ENCODE measurements around the gene SLC10A4. TPM values are rescaled to one million over a fixed set of nuclear protein-coding genes. Genes with fewer than 3 reads are reported as not detected.

Gene SLC10A4
- polyA plus RNA-seq, 10 donors = 0.26 to 1.3 (median 0.67) TPM

DNA sequence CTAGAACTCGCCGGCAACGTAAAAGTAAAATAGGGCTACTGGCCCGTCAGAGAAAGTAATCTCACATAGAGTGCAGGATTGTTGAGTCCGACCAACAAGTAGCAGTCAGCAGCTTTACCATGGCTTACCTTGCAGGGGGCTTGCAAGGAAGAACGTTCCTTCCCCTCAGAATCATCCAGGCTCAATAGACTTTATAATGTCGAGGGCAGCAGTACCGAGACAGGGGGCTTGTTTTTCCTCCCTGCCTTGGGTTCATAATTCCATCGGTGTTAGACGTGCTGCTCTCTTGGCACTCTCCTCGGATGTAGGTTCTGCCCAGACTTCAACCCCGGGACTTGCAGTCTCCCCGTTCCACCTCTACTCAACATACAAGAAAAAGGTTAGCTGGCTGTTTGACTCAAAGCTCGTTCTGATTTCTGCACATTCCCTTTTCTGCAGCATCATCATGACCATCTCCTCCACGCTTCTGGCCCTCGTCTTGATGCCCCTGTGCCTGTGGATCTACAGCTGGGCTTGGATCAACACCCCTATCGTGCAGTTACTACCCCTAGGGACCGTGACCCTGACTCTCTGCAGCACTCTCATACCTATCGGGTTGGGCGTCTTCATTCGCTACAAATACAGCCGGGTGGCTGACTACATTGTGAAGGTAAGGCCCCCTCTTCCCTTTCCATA, 1.5 kb downstream of the SLC10A4 start:
- DNase-seq = no peak

DNA sequence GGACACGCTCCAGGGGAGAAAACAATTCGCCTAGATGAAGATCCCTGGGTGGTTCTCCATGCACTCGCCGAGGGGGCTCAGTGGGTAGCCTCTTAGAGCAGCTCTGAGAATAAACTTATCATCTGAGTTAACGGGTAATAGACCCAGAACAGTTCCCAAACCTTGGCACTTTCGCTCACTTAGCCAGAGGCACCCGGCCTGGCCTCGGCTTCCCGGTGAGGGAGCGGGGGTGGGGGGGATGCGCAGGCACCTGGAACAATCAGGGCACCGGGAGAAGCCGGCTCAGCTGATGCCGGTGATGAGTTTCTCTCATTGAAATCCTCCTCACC, 6.5 kb downstream of the SLC10A4 start:
- no peak for DNase-seq

DNA sequence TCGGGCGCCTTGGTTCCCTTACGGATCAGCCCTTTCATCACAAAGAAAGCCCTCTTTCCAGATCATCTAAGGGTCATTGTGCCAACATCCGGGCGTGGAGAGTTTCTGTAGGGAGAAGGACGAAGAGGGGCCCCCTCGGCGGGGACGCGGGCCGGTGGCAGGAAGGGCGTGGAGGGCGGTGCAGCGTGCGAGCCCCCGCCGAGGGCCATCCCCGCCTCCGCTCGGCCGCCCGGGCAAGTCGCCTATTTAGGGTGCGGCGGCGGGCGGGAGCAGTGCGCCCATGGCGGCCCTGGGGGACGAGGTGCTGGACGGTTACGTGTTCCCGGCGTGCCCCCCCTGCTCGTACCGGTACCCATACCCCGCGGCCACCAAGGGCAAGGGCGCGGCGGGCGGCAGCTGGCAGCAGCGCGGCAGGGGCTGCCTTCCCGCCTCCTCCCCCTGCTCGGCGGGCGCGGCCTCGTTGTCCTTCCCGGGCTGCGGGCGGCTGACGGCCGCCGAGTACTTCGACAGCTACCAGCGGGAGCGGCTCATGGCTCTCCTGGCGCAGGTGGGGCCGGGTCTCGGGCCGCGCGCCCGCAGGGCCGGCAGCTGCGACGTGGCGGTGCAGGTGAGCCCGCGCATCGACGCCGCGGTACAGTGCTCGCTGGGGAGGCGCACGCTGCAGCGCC, 7.0 kb downstream of the SLC10A4 start, which contains the start of gene ZAR1:
Gene ZAR1, plus strand, starts transcription at position 241 of the 668 bp plus-strand sequence. Its CDS starts 40 bp downstream, at position 281.
- peak in 1 of 3 donors; percentile 35 for DNase-seq

DNA sequence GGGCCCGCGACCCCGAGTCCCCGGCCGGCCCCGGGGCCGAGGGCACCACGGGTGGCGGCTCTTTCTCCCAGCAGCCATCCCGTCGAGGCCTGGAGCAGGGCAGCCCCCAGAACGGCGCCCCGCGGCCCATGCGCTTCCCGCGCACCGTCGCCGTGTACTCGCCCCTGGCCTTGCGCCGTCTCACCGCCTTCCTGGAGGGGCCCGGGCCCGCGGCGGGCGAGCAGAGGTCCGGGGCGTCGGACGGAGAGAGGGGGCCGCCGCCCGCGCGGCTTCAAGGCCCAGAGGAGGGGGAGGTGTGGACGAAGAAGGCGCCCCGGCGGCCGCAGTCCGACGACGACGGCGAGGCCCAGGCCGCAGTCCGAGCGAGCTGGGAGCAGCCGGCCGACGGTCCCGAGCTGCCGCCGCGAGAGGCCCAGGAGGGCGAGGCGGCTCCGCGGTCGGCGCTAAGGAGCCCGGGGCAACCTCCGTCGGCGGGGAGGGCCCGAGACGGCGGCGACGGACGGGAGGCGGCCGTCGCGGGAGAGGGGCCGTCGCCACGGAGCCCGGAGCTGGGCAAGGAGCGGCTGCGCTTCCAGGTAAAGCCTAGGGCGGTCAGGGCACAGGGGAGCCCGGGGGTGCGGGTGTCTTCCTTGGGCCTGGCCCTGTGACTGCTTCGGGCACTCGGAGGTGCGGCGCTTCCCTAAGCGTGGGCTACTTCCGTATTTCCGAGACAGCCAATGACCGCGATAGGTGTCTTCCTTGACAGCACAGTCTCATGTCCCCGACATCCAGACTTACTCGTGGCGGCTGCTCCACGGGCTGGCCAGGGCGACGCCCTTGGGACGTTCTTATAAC, 7.8 kb downstream of the SLC10A4 start:
- peak in 1 of 3 donors; percentile 29 for DNase-seq

DNA sequence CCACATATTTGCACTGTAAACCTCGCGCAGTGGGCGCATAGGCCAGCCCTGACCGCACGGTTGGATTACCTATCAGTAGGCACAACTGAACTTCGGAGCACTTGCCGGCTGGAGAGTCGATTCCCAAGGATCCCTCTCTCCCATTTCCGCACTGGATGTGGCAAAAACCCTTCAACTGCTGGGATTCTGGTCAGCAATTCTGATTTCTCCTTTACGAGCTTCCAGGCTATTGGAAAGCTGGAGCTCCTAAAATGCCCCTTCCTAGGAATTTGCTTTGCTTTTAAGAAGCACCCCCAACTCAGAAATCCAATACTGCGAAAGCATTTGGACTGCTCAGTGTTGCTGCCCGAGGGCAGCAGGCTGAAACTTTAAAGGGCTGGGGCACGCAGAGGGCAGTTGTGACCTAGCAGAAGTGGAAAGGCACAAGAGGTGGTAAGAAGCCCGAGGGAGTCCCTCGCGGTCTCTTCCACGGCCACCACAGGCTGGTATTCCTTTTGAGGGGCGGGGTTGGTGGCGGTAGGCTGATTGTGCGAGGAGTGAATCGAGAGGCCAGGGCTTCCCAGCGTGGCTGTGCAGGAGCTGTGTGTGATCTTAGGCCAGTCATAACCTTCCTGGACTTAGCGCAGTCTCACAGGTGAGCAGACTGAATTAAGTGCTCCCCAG, 8.5 kb downstream of the SLC10A4 start:
- no peak for DNase-seq

DNA sequence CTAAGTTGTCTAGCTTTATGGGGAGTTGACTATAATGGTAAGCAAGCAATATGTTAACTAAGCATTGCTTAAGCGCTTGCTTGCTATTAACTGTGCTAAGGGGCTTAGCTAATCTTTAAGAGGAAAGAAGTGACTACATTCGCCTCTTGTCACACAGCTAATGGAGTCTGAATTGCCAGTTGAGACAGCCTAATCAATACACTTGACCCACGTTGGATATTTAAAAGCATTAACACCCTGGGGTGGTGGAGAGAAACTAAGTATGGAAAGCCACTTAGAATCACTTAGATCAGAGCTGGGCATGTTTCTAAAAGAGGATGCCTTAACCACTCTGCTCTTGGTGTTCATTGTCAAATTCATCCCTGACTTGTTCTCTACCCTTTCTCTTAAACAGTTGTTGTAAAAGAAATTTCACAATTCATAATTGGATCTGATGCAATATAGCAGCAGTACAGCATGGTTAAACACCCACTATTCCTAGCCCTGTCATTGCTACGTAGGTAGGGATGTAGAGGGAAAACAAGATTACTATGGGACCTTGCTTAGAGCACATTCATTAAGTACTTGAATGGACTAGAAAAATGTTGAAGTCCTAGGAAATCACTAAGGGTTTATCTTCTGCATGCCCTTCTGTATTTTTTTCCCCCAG, 10.4 kb downstream of the SLC10A4 start:
- DNase-seq = no peak

DNA sequence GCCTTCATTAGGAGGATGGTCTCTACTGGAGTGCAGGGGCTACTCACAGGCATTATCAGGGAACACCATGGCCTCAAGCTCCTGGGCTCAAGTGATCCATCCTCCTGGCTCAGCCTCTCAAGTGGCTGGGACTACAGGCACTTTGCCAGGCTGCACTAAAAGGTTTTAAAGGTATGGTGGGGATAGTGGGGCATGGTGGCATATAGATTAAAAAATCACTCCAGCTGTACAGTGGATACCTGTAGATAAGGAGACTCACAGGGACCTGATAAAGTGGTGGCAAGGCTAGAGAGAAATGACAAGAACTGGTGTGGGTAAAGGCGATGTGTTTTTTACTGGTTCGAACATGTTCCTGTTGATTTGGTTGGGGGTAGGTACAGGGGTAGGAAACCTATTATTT, 12.8 kb downstream of the SLC10A4 start:
- DNase-seq = no peak

DNA sequence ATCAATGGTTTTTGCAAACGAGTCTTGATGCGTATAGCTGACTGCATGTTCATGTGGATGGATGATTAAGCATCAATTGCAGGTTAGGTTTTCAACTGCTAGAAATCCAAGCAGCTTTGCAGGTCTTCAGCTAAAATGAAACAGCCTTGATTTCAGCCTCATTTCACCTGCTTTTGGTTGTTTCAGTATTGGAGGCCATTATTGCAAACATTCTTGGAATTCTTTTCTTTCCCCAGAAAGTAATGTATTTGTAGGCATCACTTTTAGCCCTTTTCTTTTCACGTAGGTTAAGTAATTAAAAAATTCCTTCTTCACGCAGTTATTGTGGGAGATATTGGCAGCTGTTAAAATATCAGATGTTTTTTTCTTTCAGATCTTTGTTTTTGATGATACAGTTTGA, 15.8 kb downstream of the SLC10A4 start:
- DNase-seq = no peak

DNA sequence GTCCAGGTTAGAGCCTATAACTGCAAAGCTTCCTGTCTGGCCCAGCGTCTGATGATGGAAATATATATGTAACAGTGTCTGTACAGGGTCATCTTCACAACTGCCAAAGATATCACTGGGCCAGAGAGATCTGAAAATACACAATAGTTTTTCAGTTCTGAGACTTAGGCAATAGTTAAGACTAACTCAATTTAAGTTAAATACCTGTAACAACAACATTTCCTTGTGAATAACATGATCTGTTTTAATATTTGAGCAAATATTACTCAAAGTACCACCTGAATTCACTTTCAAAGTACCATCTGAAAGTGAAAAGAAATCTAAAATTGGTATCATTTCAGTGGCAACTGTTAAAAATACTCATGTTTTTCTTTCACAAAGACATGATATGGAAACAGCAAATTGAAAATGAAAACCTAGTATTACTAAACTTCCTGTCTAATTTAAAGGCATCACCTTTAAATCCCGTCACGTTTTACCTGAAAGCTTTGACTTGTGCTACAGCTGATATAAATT, 16.5 kb downstream of the SLC10A4 start:
- DNase-seq = no peak

DNA sequence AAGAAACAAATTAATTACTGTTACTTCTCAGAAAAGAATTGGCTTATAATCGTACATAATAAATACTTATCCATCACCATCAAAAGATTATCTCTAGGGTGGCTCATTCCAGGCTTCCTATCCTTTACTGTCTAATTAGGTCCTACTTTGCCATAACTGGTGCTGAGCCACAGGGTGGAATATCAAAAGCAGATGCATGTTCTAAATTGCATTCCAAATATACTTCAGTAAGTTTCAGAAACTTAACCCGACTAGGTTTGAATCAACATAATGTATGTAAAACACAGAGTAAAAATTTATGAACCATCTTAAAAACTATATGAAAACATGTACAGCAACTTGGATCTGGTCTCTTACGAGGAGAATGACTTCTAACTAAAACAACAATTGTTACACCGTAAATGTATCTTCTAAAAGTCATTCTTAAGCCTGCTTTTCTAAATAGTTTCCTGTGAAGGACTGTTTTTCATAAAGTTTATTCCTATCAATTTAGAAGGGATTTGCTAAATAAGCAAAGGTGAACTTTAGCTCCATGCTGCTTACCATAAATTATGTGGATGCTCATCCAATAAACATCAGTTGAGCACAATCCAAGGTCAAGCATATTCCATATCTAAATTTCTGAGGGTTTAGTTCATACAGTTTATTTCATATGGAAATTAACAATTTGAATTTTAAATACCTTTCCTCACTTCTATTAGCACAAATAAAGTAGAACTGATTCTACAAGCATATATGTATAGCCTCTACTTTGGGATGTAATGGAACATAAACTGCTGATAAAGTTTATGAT, 20.3 kb downstream of the SLC10A4 start:
- no peak for DNase-seq

DNA sequence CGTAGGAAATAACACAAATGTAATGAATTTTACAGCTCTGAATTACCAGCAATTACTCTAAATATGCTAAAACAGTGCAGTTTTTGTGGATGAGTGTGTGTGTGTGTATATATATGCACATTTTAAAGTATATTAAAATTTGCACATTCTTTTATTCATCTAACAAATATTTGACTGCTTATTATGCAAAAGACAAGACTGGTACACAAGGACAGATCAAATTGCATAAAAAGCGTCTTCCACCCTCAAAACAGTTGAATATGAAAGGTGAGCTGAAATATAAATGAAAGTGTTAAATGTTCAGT, 20.8 kb downstream of the SLC10A4 start:
- DNase-seq = no peak

DNA sequence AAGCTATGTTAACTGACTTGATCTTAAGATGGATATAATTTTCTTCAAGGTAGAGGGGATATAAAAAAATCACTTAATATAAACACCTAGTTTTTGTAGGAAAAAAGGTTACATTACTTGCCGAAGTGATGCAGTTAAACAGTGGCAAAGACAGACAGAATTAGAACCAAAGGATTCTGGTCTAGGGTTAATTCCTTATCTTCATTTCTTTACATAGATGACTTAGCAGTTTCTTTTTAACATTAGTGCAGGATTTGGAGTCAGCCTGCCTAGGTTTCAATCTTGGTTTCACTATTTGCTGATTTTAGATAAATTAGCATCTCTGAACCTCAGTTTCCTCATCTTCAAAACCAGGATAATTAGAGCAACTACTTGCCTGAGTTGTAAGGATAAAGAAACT, 21.2 kb downstream of the SLC10A4 start:
- no peak for DNase-seq

DNA sequence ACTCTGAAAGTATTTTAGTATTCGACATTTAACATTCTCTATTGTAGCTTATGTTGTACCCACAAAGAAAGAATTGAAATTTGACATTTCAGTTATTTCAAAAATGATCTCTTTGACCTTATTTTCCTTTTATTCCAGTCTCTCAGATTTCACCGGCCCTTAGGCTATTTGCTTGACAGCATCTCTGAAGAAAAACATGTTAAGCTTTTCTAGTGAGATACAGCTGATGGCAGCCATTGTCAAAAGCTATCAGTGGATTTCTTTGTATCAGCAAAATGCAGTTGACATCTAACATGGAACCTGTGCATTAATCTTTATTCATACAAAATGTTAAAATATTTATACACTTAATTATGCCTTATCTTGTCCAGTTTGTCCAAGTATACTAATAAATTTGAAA, 23.6 kb downstream of the SLC10A4 start:
- DNase-seq = no peak

DNA sequence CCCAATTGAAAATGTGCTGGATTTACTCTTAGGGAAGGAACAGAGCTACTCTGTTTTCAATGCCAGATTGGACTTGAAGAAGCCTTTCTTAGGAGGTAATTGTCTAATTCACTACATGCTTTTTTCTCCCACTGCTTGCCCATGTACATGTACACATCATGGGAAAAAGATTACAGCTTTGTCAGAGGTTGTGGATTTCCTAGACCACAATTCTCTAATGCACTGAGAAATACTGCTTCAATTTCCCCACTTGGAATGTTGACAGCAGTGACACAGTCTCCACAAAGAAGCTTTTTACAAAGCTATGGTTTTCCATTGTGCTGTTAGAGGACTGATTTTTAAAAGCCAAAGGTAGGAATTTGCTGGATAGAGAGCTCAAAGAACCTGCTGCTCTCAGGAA, 26.4 kb downstream of the SLC10A4 start:
- DNase-seq = no peak

DNA sequence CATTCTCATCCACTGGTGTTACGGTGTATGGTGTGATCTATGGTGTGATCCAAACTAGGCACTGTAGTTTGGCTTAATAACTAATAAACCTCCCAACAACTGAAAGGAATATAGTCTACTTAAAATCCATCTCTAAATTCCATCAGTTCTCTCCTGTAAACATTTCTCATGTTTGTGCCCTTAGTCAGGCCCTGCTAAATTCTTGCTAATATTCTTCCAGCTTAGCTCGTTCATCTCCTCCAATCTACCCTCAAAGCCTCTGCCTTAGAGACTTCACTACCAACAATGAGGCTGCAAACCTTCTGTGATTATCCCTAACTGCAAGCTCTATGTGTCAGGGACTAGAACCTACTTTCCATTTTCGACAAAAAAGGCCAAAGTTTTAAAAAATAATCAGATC, 35.0 kb downstream of the SLC10A4 start:
- no peak for DNase-seq

DNA sequence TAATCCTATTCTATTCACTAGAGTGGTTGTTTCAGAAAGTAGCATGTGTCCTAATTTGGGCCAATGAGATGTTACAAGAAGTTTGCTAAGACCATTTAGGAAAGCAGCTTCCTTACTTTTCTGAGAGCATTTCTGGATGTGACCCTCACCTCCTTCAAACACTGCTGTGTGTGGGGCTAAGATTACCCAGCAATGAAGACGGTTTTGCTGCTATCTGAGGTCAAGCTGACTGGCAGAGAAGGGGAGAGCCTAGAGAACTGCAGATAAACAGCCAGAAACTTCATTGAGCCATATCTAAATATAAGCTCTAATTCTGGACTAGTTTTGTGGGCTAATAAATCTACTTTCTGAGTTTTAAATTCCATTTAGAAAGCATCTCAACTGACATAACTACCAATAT, 43.3 kb downstream of the SLC10A4 start:
- DNase-seq = no peak

DNA sequence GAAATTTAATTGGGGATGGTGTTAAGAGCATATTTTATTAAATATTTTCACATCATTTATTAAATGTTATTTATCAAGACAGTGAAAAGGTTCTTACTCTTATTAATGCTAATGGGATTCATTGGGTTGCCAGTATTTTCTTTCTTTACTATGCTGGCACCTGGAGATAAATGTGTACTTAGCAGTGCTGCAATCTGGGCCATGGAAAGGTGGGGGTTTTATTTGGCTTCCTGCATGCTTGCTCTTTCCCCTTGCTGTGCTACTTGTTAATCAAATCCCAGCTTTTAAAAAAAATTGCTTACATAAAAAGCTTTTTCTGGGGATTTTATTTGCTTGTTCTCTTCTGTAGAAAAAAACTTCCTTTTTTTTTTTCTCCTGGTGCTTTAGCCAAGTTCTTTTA, 55.2 kb downstream of the SLC10A4 start:
- no peak for DNase-seq

Data from muscle of back (tissue), 11 donors.